Astrocyte (in vitro differentiated cells and primary cell): ENCODE measurements around the gene ZNF560.

Source experiments
- CTCF ChIP-seq: IDR thresholded peaks from 2 replicates; pipeline ENCODE4 v1.5.1; 2011; ENCODE audit warnings: low read depth, mild to moderate bottlenecking, inconsistent platforms, low read length, moderate library complexity; ENCODE audit not compliant: insufficient read depth
- EZH2 ChIP-seq: IDR thresholded peaks from 2 replicates; pipeline ENCODE4 v1.6.1; 2012; ENCODE audit warnings: mild to moderate bottlenecking, low read length, inconsistent platforms; ENCODE audit not compliant: insufficient read depth

GRCh38 chr19:9436358-9436757, 62.1 kb downstream of the ZNF560 start:
- TF ChIP-seq CTCF = no peak
- TF ChIP-seq EZH2 = no peak
